Right renal pelvis (tissue), 4 donors: ENCODE results near the gene CDX1. TPM values are rescaled to one million over a fixed set of nuclear protein-coding genes. Genes with fewer than 3 reads are reported as not detected.
A peak's percentile ranks its signal among the peaks of the same experiment; 100 is the strongest.

Source experiments
- DNase-seq, 4 donors: peaks; one replicate each; pipeline ENCODE4 v3.0.0-alpha.2; 2013; ENCODE audit warnings: low read depth in 4 of 4, low spot score in 3 of 4, missing footprints in 1 of 4
- polyA plus RNA-seq, 4 donors: library from polyadenylated mRNA; unstranded; fragments of 120-200 nt; gene quantifications; one replicate each; pipeline ENCODE4 v1.2.1, GENCODE V29; 2013; ENCODE audit not compliant: insufficient read length in 4 of 4

CDX1 gene
- 1 to 10 TPM in 1 of 4 donors, under 1 TPM in 3; 0.64 to 1.0 (median 0.76) TPM for polyA plus RNA-seq

GRCh38 chr5:150166650-150167511, at the start of gene CDX1:
CDX1 (plus strand) TSS chr5:150166778; CDS start chr5:150166877, 99 bp downstream.
- DNase-seq: no peak

- DNase-seq: no peak
Measured at GRCh38 chr5:150117945-150118560, 48.5 kb upstream of the CDX1 start.

- DNase-seq: no peak
Measured at GRCh38 chr5:150118561-150119229, 47.9 kb upstream of the CDX1 start.

GRCh38 chr5:150119421-150120061, 47.0 kb upstream of the CDX1 start:
- DNase-seq: no peak

- DNase-seq: no peak
Measured at GRCh38 chr5:150120062-150120441, 46.5 kb upstream of the CDX1 start.

- DNase-seq: no peak
Measured at GRCh38 chr5:150120617-150121447, 45.7 kb upstream of the CDX1 start.

- DNase-seq: no peak
Measured at GRCh38 chr5:150121448-150122157, 45.0 kb upstream of the CDX1 start.

GRCh38 chr5:150122158-150122510, 44.4 kb upstream of the CDX1 start:
- DNase-seq: no peak

- no peak for DNase-seq
Measured at GRCh38 chr5:150122536-150123481, 43.8 kb upstream of the CDX1 start.

GRCh38 chr5:150123542-150123941, 43.0 kb upstream of the CDX1 start:
- no peak for DNase-seq

GRCh38 chr5:150124111-150124557, 42.4 kb upstream of the CDX1 start:
- DNase-seq: no peak

- DNase-seq: no peak
Measured at GRCh38 chr5:150124596-150124995, 42.0 kb upstream of the CDX1 start.

GRCh38 chr5:150125334-150125733, 41.2 kb upstream of the CDX1 start:
- no peak for DNase-seq

- DNase-seq: no peak
Measured at GRCh38 chr5:150126199-150126920, 40.2 kb upstream of the CDX1 start.

GRCh38 chr5:150126921-150127265, 39.7 kb upstream of the CDX1 start:
- no peak for DNase-seq

- DNase-seq: no peak
Measured at GRCh38 chr5:150129454-150129812, 37.1 kb upstream of the CDX1 start.

GRCh38 chr5:150129813-150130492, 36.6 kb upstream of the CDX1 start:
- peak in 1 of 4 donors; percentile 59 for DNase-seq
